Esophagus squamous epithelium (tissue), 5 donors: Measurements from ENCODE around the gene LRRC4C. TPM values are rescaled to one million over a fixed set of nuclear protein-coding genes. Genes with fewer than 3 reads are reported as not detected.

Source experiments
- DNase-seq: peaks from one replicate; lab custom pipeline; 2025; lab: John Stamatoyannopoulos, UW
- H3K27ac ChIP-seq, 4 donors: fragments of 200-600 bp; sonication (generic); one replicate each; pipeline ENCODE4 v1.5.1; 2016 to 2019; ENCODE audit warnings: mild to moderate bottlenecking in 1 of 4
- H3K27me3 ChIP-seq, 4 donors: fragments of 200-600 bp; sonication (generic); 1 replicate in 3 of 4; 2 replicates in 1 of 4; pipeline versions ENCODE4 v1.5.1 to v1.6.0; 2017 to 2021; ENCODE audit warnings: antibody characterized with exemption in 1 of 4
- H3K36me3 ChIP-seq, 3 donors: fragments of 200-600 bp; sonication (generic); one replicate each; pipeline ENCODE4 v1.5.1; 2016 to 2019
- H3K4me1 ChIP-seq, 3 donors: fragments of 200-600 bp; sonication (generic); one replicate each; pipeline ENCODE4 v1.5.1; 2017 to 2019
- H3K4me3 ChIP-seq, 4 donors: fragments of 200-600 bp; sonication (generic); 1 replicate in 3 of 4; 2 replicates in 1 of 4; pipeline ENCODE4 v1.5.1; 2016 to 2019; ENCODE audit warnings: mild to moderate bottlenecking in 2 of 4, moderate library complexity in 1 of 4
- H3K9me3 ChIP-seq, 3 donors: fragments of 200-600 bp; sonication (generic); one replicate each; pipeline ENCODE4 v1.5.1; 2016 to 2019
- CTCF ChIP-seq, 6 experiments: fragments of 450-650 bp in 4 of 6; fragments of 200-600 bp in 2 of 6; sonication (generic) in 2 of 6; IDR thresholded peaks; one replicate each; pipeline ENCODE4 v1.5.1; 2016 to 2019; ENCODE audit warnings: antibody characterized with exemption in 6 of 6, mild to moderate bottlenecking in 4 of 6, moderate library complexity in 4 of 6
- POLR2A ChIP-seq, 4 donors: fragments of 450-650 bp; IDR thresholded peaks; one replicate each; pipeline ENCODE4 v1.6.1; 2017; ENCODE audit warnings: antibody characterized with exemption in 4 of 4, mild to moderate bottlenecking in 4 of 4, moderate library complexity in 3 of 4
- WGBS, 2 donors: methylation state at CpG; one replicate each; pipeline ENCODE4 v1.1.5; 2018; 5-methylcytosine and 5-hydroxymethylcytosine counted together
- intact Hi-C: fragments of 100-400 bp; cut with DNase I; formaldehyde crosslinking; loops from one replicate; pipeline ENCODE4 v1.15.0; 2022
- total RNA-seq, 4 donors: library from RNA; depleted of rRNA; stranded (reverse); fragments of >200 nt; gene quantifications; one replicate each; pipeline ENCODE4 v1.1.0, GENCODE V29; 2016
- donor health status: DM: yes; HTN: yes; CAD: no.

The LRRC4C gene
- total RNA-seq, 4 donors from 2014 or later = 0.09 to 0.38 (median 0.30) TPM; not detected in 1

GRCh38 chr11:41398175-41398574 lies 61.3 kb downstream of the LRRC4C start:
- Histone ChIP-seq H3K36me3 (no peaks in the 10 kb centered on the region), H3K4me3 (no peak overlapping the region), H3K27ac (no peak overlapping the region), H3K4me1 (no peaks in the 10 kb centered on the region), H3K27me3 (no peaks in the 10 kb centered on the region), H3K9me3 (no peaks in the 10 kb centered on the region)
- no peak for TF ChIP-seq POLR2A (IDR thresholded peaks at IDR 0.05)
- TF ChIP-seq CTCF (IDR thresholded peaks at IDR 0.05) = no peak
- no peak for DNase-seq
- 47 to 54% methylated on average over 3 of the region's 3 CpGs for WGBS, 2 donors
- intact Hi-C loops = no loop called here

- H3K4me1 ChIP-seq = no peaks in the 10 kb centered on the region
- intact Hi-C loops = no loop called here
- no peak for DNase-seq
Observed at GRCh38 chr11:41394521-41395195, 64.8 kb downstream of the LRRC4C start.

GRCh38 chr11:41392596-41392995 lies 66.9 kb downstream of the LRRC4C start:
- Histone ChIP-seq H3K4me3 (no peak overlapping the region), H3K4me1 (no peaks in the 10 kb centered on the region), H3K36me3 (no peaks in the 10 kb centered on the region), H3K9me3 (no peaks in the 10 kb centered on the region), H3K27me3 (no peaks in the 10 kb centered on the region), H3K27ac (no peak overlapping the region)
- intact Hi-C loops = no loop called here
- TF ChIP-seq CTCF (IDR thresholded peaks at IDR 0.05) = no peak
- no peak for TF ChIP-seq POLR2A (IDR thresholded peaks at IDR 0.05)
- no peak for DNase-seq

More at GRCh38 chr11:41394521-41395195, 64.8 kb downstream of the LRRC4C start:
- H3K4me3 ChIP-seq = no peak overlapping the region
- WGBS, 2 donors = 61 to 62% methylated on average over 4 of the region's 4 CpGs
- no peaks in the 10 kb centered on the region for H3K36me3 ChIP-seq
- no peak for TF ChIP-seq CTCF (IDR thresholded peaks at IDR 0.05)
- no peak for TF ChIP-seq POLR2A (IDR thresholded peaks at IDR 0.05)
- no peaks in the 10 kb centered on the region for H3K27me3 ChIP-seq
- H3K27ac ChIP-seq = no peak overlapping the region
- no peaks in the 10 kb centered on the region for H3K9me3 ChIP-seq

GRCh38 chr11:41389623-41390130 lies 69.8 kb downstream of the LRRC4C start:
- TF ChIP-seq CTCF (IDR thresholded peaks at IDR 0.05) (no peak), POLR2A (IDR thresholded peaks at IDR 0.05) (no peak)
- 82 to 85% methylated on average over 3 of the region's 3 CpGs for WGBS, 2 donors
- intact Hi-C loops = no loop called here
- Histone ChIP-seq H3K27me3 (no peaks in the 10 kb centered on the region), H3K27ac (no peak overlapping the region), H3K9me3 (no peaks in the 10 kb centered on the region), H3K4me3 (no peak overlapping the region), H3K36me3 (no peaks in the 10 kb centered on the region), H3K4me1 (no peaks in the 10 kb centered on the region)
- no peak for DNase-seq

GRCh38 chr11:41384329-41384728 lies 75.1 kb downstream of the LRRC4C start:
- TF ChIP-seq POLR2A (IDR thresholded peaks at IDR 0.05) = no peak
- TF ChIP-seq CTCF (IDR thresholded peaks at IDR 0.05) = no peak
- H3K27ac ChIP-seq = no peak overlapping the region
- 77 to 82% methylated on average over 1 of the region's 1 CpG for WGBS, 2 donors
- no peaks in the 10 kb centered on the region for H3K9me3 ChIP-seq
- no peaks in the 10 kb centered on the region for H3K36me3 ChIP-seq
- intact Hi-C loops = no loop called here
- no peak overlapping the region for H3K4me3 ChIP-seq
- H3K4me1 ChIP-seq = no peaks in the 10 kb centered on the region
- no peak for DNase-seq
- H3K27me3 ChIP-seq = no peaks in the 10 kb centered on the region
